Naive B cell (primary cell): Measurements from ENCODE around the gene KLK11. TPM values are rescaled to one million over a fixed set of nuclear protein-coding genes. Genes with fewer than 3 reads are reported as not detected.

ENCODE experiments used
- ATAC-seq, 2 donors: fragments of 150-1000 bp; cut with Tn5 transposase; 2 replicates each; pipeline ENCODE4 v1.10.0; 2021; ENCODE audit warnings: low read depth in 2 of 2, mild to moderate bottlenecking in 2 of 2, moderate library complexity in 2 of 2
- DNase-seq: peaks from one replicate; pipeline ENCODE4 v3.0.0; 2022
- H3K27ac Mint-ChIP-seq, 6 donors: one replicate each; pipeline ENCODE4 v1.8.0; 2020 to 2022; ENCODE audit warnings: mild to moderate bottlenecking in 6 of 6, mixed read lengths in 6 of 6, moderate library complexity in 5 of 6, inconsistent platforms in 2 of 6
- H3K27me3 Mint-ChIP-seq, 3 donors: one replicate each; pipeline ENCODE4 v1.8.0; 2021 to 2022; ENCODE audit warnings: mixed read lengths in 3 of 3, mild to moderate bottlenecking in 1 of 3
- H3K36me3 Mint-ChIP-seq, 2 donors: one replicate each; pipeline ENCODE4 v1.8.0; 2020 to 2022; ENCODE audit warnings: mixed read lengths in 2 of 2, inconsistent platforms in 1 of 2, mild to moderate bottlenecking in 1 of 2
- H3K4me1 Mint-ChIP-seq, 3 donors: one replicate each; pipeline ENCODE4 v1.8.0; 2020 to 2022; ENCODE audit warnings: mixed read lengths in 3 of 3, inconsistent platforms in 1 of 3, mild to moderate bottlenecking in 1 of 3, moderate library complexity in 1 of 3
- H3K4me3 Mint-ChIP-seq, 8 donors: one replicate each; pipeline ENCODE4 v1.8.0; 2020 to 2022; ENCODE audit warnings: mild to moderate bottlenecking in 8 of 8, mixed read lengths in 8 of 8, moderate library complexity in 8 of 8, inconsistent platforms in 2 of 8
- H3K9me3 Mint-ChIP-seq, 7 donors: one replicate each; pipeline ENCODE4 v1.8.0; 2020 to 2022; ENCODE audit warnings: mixed read lengths in 7 of 7, mild to moderate bottlenecking in 5 of 7, inconsistent platforms in 2 of 7, moderate library complexity in 1 of 7
- polyA plus RNA-seq, 6 donors: library from polyadenylated mRNA; unstranded; fragments of 300-500 nt; fragmentation: Illumina TruSeq; gene quantifications; one replicate each; pipeline ENCODE4 v1.2.3, GENCODE V29; 2021; ENCODE audit warnings: low read depth in 6 of 6

The KLK11 gene
- polyA plus RNA-seq, 6 donors from 2014 or later, result not detected

DNA sequence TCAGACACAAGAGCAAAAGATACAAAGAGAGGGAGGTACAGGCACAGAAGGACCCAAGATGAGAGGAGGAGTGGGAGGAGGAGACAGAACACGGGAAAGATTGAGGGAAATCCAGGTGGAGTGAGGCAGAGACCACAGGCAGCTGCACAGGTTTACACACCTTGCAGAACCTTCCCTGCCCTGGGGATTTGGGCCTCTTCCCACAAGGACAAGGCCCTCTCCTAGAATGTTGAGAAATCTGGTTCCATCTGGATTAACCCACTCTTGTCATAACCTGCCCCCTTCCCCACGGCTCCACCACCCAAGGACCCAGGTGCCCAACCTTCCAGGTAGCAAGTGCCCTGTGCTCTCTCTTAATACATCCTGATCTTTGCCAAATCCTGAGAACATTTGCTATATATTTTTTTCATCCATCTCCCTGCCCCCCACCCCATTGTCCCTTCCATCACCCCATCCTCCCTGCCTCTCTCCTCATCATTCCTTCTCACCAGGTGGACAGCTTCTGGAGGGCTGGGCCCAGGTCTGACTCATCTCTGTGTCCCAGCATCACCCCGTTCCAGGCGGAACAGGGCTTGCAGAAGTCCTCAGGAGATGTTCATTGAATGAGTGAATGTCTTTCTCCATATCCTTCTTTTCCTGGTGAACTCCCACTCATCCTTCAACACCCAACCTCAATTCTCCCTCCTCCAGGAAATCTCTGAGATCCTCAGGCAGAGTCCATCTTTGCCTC, 16.2 kb downstream of the KLK11 start:
- peak overlapping the region in 1 of 6 donors; percentile 12 for H3K27ac Mint-ChIP-seq

DNA sequence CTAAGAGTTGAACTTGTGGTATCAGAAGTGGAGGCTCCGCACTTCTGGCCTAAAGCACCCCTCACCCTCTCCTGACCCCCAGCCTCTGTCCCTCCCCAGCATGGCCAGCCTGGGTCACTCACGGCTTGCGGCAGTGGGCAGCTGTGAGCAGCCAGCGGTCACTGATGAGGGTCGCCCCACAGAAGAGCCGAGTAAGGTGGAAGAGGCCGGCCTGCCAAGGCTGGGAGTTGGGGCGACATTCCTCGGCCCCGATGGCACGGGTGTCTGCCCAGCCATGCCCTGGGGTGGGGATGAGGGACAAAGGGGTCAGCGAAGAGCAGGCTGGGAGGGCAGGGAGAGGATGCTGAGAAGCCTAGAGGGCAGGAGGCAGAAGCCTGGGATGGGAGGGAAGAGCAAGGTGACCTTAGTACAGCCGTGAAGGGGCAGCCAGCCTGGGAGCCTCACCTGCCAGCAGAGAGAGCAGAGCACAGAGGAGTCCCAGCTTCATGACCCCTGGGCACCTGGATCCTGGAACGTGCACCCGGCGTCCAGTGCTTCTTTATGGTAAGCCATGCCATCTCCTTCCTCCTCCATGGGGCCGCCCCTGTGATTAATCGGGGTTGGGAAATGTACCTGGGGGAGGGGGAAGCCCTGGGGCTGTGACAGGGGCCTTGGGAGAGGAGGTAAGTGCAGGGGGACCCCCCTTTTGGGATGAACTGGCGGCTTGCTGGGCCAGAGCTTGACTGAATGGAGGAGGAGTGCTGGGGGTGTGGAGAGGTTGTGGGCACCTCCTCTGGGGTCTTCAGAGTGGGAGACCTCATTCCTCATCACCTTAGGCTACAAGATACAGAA, 17.1 kb downstream of the KLK11 start:
- peaks cover 0 to 2% of the 10 kb centered on the region in 2 donors for H3K36me3 Mint-ChIP-seq
- H3K4me3 Mint-ChIP-seq, result no peak overlapping the region
- peaks cover 0 to 1% (median 0%) of the 10 kb centered on the region in 3 donors for H3K4me1 Mint-ChIP-seq
- peak overlapping the region in 1 of 6 donors; percentile 12 for H3K27ac Mint-ChIP-seq
- DNase-seq, result no peak
- no peak for ATAC-seq
- H3K27me3 Mint-ChIP-seq, result peaks cover 27 to 53% (median 45%) of the 10 kb centered on the region in 3 donors
- peaks cover 0 to 4% (median 0%) of the 10 kb centered on the region in 7 donors for H3K9me3 Mint-ChIP-seq

More for the DNA sequence above, 16.2 kb downstream of the KLK11 start:
- ATAC-seq (no peak), DNase-seq (no peak)
- peaks cover 0 to 12% of the 10 kb centered on the region in 2 donors for H3K36me3 Mint-ChIP-seq
- H3K9me3 Mint-ChIP-seq, result peaks cover 0 to 6% (median 2%) of the 10 kb centered on the region in 7 donors
- H3K27me3 Mint-ChIP-seq, result peaks cover 32 to 62% (median 54%) of the 10 kb centered on the region in 3 donors
- peaks cover 0 to 10% (median 0%) of the 10 kb centered on the region in 3 donors for H3K4me1 Mint-ChIP-seq
- no peak overlapping the region for H3K4me3 Mint-ChIP-seq

DNA sequence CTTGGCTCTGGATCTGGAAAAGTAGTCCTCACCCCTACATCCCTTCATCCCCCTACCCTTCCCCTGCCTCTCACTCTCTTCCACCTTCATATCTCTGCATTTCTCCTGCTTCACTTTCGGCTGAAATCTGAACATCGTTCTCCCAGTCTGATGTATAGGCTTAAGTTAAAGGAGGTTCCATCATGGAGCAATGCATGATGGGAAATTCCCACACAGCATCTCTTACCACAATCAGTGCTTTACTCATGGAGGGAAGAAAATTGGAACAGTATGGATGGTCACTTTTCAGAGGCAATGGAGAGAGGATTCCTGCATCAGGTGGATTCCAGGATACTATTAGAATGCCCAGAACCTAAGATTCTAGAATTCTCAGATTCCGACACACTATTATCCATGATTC, 18.9 kb downstream of the KLK11 start:
- Mint-ChIP-seq H3K9me3 (peaks cover 0 to 5% (median 2%) of the 10 kb centered on the region in 7 donors), H3K4me1 (no peaks in the 10 kb centered on the region), H3K27me3 (peaks cover 14 to 58% (median 38%) of the 10 kb centered on the region in 3 donors), H3K27ac (no peak overlapping the region), H3K4me3 (no peak overlapping the region), H3K36me3 (no peaks in the 10 kb centered on the region)
- DNase-seq (no peak), ATAC-seq (no peak)

DNA sequence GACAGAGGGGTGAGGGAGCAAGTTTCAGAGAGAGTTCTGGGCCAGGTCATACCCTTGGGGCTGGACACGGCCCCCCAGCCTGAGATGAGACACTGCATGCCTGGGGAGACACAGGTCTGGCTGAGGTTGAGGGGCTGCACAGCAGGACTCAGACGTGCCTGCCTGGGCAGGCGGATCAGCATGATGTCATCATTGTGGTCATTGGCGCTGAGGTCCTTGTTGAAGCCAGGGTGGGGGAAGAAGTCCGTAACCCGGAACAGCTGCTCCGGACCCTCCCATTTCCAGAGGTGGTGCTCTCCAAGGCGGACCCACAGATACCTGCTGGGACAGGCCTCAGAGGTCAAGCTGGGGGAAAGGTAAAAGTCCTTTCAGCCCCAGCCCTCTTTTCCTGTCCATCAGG, 20.0 kb downstream of the KLK11 start:
- no peak for ATAC-seq
- Mint-ChIP-seq H3K27ac (no peak overlapping the region), H3K9me3 (peaks cover 0 to 6% (median 2%) of the 10 kb centered on the region in 7 donors), H3K4me3 (no peak overlapping the region), H3K36me3 (no peaks in the 10 kb centered on the region), H3K4me1 (peaks cover 0 to 3% (median 0%) of the 10 kb centered on the region in 3 donors), H3K27me3 (peaks cover 14 to 69% (median 47%) of the 10 kb centered on the region in 3 donors)
- no peak for DNase-seq

DNA sequence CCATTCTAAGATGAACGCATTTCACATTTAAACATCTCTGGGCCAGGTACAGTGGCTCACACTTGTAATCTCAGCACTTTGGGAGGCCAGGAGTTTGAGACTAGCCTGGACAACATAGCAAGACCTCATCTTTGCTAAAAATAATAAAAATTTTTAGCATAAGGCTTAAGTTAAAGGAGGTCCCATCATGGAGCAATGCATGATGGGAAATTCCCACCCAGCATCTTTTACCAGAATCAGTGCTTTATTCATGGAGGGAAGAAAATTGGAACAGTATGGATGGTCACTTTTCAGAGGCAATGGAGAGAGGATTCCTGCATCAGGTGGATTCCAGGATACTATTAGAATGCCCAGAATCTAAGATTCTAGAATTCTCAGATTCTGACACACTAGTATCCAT, 21.2 kb downstream of the KLK11 start:
- no peak overlapping the region for H3K27ac Mint-ChIP-seq
- no peaks in the 10 kb centered on the region for H3K36me3 Mint-ChIP-seq
- H3K4me1 Mint-ChIP-seq, result peaks cover 0 to 3% (median 0%) of the 10 kb centered on the region in 3 donors
- peaks cover 0 to 6% (median 2%) of the 10 kb centered on the region in 7 donors for H3K9me3 Mint-ChIP-seq
- peaks cover 11 to 72% (median 49%) of the 10 kb centered on the region in 3 donors for H3K27me3 Mint-ChIP-seq
- no peak overlapping the region for H3K4me3 Mint-ChIP-seq
- ATAC-seq, result no peak
- no peak for DNase-seq

DNA sequence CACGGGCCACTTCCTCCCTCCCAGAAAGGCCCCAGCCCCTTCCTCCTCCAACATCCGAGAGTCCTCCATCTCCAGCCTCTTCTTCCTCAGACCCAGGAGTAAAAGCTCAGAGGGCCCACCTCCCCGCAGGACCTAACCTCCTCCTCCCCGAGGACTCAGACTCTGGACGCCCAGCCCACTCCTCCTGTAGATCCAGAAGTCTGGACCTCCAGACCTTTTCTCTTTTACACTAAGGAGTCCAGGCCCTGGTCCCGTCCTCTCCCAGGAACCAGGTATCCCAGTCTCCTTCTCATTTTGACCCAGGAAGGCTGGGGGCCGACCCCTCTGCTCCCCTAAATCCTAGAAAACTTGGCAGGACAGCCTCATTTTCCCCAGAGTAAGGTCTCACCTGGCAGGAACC, 23.1 kb downstream of the KLK11 start:
- DNase-seq, result no peak

DNA sequence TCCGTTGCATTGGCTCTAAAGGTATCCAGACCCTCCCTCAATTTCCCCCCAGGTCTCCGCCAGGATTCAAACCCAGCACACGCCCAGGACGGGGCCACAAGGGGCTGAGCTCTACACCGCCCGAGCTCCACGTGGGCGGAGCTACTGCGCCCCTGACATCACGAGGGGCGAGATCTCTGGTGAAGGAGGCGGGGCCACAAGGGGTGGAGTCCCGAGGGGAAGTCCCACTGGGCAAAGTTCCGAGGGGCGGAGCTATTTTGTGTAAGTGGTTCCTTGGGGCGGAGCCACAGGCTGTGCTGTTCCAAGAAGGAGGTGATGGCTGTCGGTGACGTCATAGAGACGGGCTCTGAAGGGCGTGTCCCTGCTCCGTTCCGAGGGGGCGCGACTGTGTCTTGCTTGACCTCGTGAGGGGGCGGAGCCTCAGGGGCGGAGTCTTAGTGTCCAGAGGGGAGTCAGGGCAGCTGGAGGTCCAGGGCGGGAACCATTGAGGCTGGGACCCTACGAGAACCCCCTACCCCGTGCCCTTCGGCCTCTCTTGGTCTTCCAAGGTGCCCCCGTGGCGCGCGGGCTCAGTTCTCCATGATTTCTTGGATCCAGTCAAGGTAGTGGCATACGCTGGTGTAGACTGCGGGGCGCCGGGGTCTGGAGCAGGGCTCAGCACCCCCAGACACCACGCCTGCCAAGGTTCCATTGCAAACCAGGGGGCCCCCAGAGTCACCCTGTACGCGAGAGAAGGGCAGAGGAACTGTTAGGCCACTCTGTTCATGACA, 23.7 kb downstream of the KLK11 start:
- ATAC-seq, result peak in 1 of 2 donors; percentile 10
- peaks cover 0 to 3% (median 0%) of the 10 kb centered on the region in 3 donors for H3K4me1 Mint-ChIP-seq
- H3K4me3 Mint-ChIP-seq, result no peak overlapping the region
- H3K27ac Mint-ChIP-seq, result no peak overlapping the region
- H3K9me3 Mint-ChIP-seq, result peaks cover 0 to 6% (median 2%) of the 10 kb centered on the region in 7 donors
- H3K36me3 Mint-ChIP-seq, result no peaks in the 10 kb centered on the region
- peaks cover 20 to 77% (median 52%) of the 10 kb centered on the region in 3 donors for H3K27me3 Mint-ChIP-seq
- DNase-seq, result no peak

More for the DNA sequence above, 23.1 kb downstream of the KLK11 start:
- peaks cover 15 to 72% (median 47%) of the 10 kb centered on the region in 3 donors for H3K27me3 Mint-ChIP-seq
- H3K4me1 Mint-ChIP-seq, result peaks cover 0 to 3% (median 0%) of the 10 kb centered on the region in 3 donors
- H3K9me3 Mint-ChIP-seq, result peaks cover 0 to 6% (median 2%) of the 10 kb centered on the region in 7 donors
- no peaks in the 10 kb centered on the region for H3K36me3 Mint-ChIP-seq
- H3K27ac Mint-ChIP-seq, result peak overlapping the region in 1 of 6 donors; percentile 42
- ATAC-seq, result no peak
- no peak overlapping the region for H3K4me3 Mint-ChIP-seq

DNA sequence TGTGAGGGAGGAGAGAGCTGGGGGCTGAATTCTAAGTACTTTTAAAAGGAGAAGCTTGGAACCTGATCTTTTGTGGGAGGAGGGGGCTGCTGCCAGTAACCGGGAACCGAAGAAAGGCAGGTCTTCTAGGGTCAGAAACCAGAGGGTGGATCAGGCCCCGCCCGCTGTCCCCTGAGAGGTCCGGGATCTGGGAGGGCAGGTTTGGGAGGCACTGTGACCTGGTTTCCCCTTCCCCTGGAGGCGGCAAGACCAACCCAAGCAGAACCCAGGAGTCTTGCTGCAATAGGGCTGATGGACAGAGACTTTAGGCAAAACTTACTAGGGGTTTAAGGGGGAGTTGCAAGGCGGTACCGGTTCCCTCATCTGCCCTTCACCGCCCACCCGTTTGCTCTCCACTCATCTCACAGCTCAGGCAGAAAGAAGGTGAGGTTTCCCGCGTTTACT, 24.3 kb downstream of the KLK11 start:
- Mint-ChIP-seq H3K4me3 (peak overlapping the region in 1 of 8 donors; percentile 14), H3K27me3 (peaks cover 15 to 74% (median 53%) of the 10 kb centered on the region in 3 donors), H3K27ac (no peak overlapping the region), H3K36me3 (no peaks in the 10 kb centered on the region), H3K4me1 (peaks cover 0 to 3% (median 0%) of the 10 kb centered on the region in 3 donors), H3K9me3 (peaks cover 0 to 6% (median 2%) of the 10 kb centered on the region in 7 donors)
- DNase-seq (no peak), ATAC-seq (no peak)

DNA sequence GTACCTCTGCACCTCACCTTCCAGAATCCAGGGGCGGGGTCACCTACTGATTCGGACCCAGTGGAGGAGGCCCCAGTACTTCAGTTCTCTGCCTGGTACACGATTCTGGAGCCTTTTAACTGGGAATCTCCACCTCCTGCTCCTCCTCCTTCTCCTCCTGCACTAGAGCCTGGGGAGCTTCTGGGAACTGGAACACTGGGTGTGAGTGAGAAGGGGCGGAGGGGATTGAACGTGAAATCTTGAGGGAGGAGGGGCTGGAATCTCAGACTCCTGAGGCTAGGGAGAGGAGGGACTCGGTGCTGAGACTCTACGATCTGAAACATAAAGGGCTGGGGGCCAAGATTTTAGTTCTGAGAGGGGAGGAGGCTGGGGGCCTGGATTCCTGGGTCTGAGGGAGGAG, 24.9 kb downstream of the KLK11 start, which contains the start of gene KLK8:
KLK8 (minus strand) TSS at position 90 of the 400 bp plus-strand sequence. CDS start 437 bp downstream, outside the sequence.
- DNase-seq, result no peak
- peaks cover 20 to 77% (median 57%) of the 10 kb centered on the region in 3 donors for H3K27me3 Mint-ChIP-seq
- ATAC-seq, result no peak
- H3K4me1 Mint-ChIP-seq, result peaks cover 0 to 3% (median 0%) of the 10 kb centered on the region in 3 donors
- no peak within 1 kb of the TSS for H3K27ac Mint-ChIP-seq
- H3K36me3 Mint-ChIP-seq, result no peaks in the 10 kb centered on the region
- peak within 1 kb of the TSS in 1 of 8 donors; percentile 14 for H3K4me3 Mint-ChIP-seq
- peaks cover 0 to 8% (median 2%) of the 10 kb centered on the region in 7 donors for H3K9me3 Mint-ChIP-seq

DNA sequence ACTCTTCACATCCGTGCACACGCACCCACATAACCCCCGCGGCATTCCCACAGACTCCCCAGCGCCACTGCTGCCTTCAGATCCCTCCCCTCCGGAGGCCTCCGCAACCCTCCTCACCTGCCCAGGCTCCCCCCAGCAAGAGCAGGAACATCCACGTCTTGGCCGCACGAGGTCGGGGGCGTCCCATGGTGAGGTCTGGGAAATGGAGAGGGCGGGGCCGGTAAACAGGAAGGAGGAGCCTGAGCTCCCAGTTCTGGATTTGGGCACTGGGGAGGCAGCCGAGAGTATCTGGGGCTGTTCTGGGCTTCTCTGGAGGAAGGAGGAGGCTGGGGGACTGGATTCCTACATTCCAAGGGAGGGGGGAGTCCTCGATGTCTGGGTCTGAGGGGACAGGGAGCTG, 25.4 kb downstream of the KLK11 start:
- DNase-seq (no peak), ATAC-seq (no peak)
- Mint-ChIP-seq H3K27ac (no peak overlapping the region), H3K4me3 (no peak overlapping the region), H3K9me3 (peaks cover 0 to 8% (median 4%) of the 10 kb centered on the region in 7 donors), H3K4me1 (peaks cover 0 to 3% (median 0%) of the 10 kb centered on the region in 3 donors), H3K27me3 (peaks cover 21 to 72% (median 57%) of the 10 kb centered on the region in 3 donors), H3K36me3 (no peaks in the 10 kb centered on the region)

DNA sequence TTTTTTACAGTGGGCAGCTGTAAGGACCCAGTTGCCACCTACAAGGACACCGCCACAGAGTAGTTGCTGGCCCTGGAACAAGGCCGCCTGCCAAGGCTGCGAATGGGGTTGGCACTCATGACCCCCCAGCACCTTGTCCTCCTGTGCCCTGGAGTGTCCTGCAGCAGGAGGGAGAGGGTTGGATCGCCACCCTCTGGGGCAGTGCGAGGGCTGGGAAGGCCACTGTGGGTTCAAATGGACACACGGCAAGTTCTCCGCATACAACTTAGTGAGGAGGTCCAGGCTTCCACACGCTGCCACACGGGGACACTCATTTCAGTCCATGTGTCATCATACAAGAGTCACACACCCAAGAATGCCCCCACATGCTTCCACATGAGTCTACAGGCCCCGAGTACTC, 26.0 kb downstream of the KLK11 start:
- Mint-ChIP-seq H3K4me3 (no peak overlapping the region), H3K27ac (no peak overlapping the region), H3K27me3 (peaks cover 21 to 70% (median 57%) of the 10 kb centered on the region in 3 donors), H3K4me1 (peaks cover 0 to 3% (median 0%) of the 10 kb centered on the region in 3 donors), H3K9me3 (peaks cover 0 to 8% (median 5%) of the 10 kb centered on the region in 7 donors), H3K36me3 (no peaks in the 10 kb centered on the region)
- ATAC-seq, result no peak
- DNase-seq, result no peak

DNA sequence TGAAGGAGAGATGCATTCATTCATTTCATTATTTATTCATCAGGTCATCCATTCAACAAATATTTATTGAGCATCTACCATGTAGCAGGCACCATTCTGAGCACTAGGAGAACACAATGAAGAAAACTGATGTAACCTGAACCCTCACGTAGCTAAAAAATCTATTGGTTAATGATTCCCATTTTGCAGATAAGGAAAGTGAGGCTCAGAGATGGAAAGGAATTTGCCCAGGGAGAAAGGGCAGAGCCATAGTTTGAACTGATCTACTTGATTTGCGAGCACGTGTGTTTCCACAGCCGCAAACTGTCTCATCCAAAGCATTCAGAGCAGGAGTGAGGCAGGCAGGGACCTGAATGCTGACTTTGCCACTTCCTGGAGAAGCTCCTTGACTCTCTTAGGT, 27.7 kb downstream of the KLK11 start:
- ATAC-seq, result no peak
- no peaks in the 10 kb centered on the region for H3K36me3 Mint-ChIP-seq

More for the DNA sequence above, 27.7 kb downstream of the KLK11 start:
- Mint-ChIP-seq H3K4me3 (no peak overlapping the region), H3K4me1 (peaks cover 0 to 3% (median 0%) of the 10 kb centered on the region in 3 donors), H3K27ac (no peak overlapping the region), H3K27me3 (peaks cover 16 to 64% (median 55%) of the 10 kb centered on the region in 3 donors), H3K9me3 (peaks cover 1 to 14% (median 6%) of the 10 kb centered on the region in 7 donors)
- no peak for DNase-seq
